Ovary (tissue), 9 donors: ENCODE measurements around the gene MADD. TPM values are rescaled to one million over a fixed set of nuclear protein-coding genes. Genes with fewer than 3 reads are reported as not detected.

Source experiments
- DNase-seq, 5 donors: peaks; one replicate each; pipeline ENCODE4 v3.0.0-alpha.2; 2019 to 2020
- H3K27ac ChIP-seq, 2 donors: fragments of 200-600 bp; one replicate each; pipeline versions ENCODE4 v1.5.1 to v1.8.0; 2019 to 2022
- H3K27me3 ChIP-seq: fragments of 200-600 bp; one replicate; pipeline ENCODE4 v1.8.0; 2022
- H3K36me3 ChIP-seq: fragments of 200-600 bp; sonication (generic); one replicate; pipeline ENCODE4 v1.5.1; 2019
- H3K4me1 ChIP-seq: one replicate; pipeline ENCODE4 v1.8.1; 2013; ENCODE audit warnings: mild to moderate bottlenecking, moderate library complexity; ENCODE audit not compliant: insufficient read depth
- H3K4me3 ChIP-seq: fragments of 200-600 bp; sonication (generic); one replicate; pipeline ENCODE4 v1.5.1; 2017
- H3K9me3 ChIP-seq, 2 donors: fragments of 200-600 bp in 1 of 2; sonication (generic) in 1 of 2; one replicate each; pipeline versions ENCODE4 v1.5.1 to v1.8.1; 2013 to 2019; ENCODE audit warnings: mild to moderate bottlenecking in 1 of 2, moderate library complexity in 1 of 2
- EP300 ChIP-seq: sonication (generic); formaldehyde crosslinking; IDR thresholded peaks from one replicate; pipeline ENCODE4 v1.6.1; 2017; ENCODE audit warnings: antibody characterized with exemption
- POLR2A ChIP-seq: fragments of 450-650 bp; IDR thresholded peaks from one replicate; pipeline ENCODE4 v1.6.1; 2017; ENCODE audit warnings: antibody characterized with exemption, mild to moderate bottlenecking, moderate library complexity
- WGBS, 3 donors: extraction: QIAGEN DNeasy Blood & Tissue Kit in 1 of 3; methylation state at CpG; one replicate each; pipeline versions ENCODE4 v1.1.5 to v1.1.7; 2013 to 2017; 5-methylcytosine and 5-hydroxymethylcytosine counted together
- intact Hi-C, 4 donors: fragments of 100-400 bp; cut with DNase I; formaldehyde crosslinking; loops; one replicate each; pipeline versions ENCODE4 v1.11.0 to v1.15.1; 2022 to 2023
- polyA plus RNA-seq, 2 donors: library from polyadenylated mRNA; stranded (reverse); fragments of 200-250 nt in 1 of 2; fragments of 350-450 nt in 1 of 2; fragmentation: Illumina TruSeq in 1 of 2; extraction: RNeasy Lipid Tissue Mini Kit (QIAGEN cat#74804) in 1 of 2; gene quantifications; one replicate each; pipeline ENCODE4 v1.2.3, GENCODE V29; 2013 to 2014
- total RNA-seq, 7 donors: library from RNA; depleted of rRNA in 2 of 7; stranded (reverse); fragments of >200 nt in 2 of 7; fragmentation: NEBNext Ultra II Directional in 3 of 7; extraction: Animal tissue kit (Norgen Biotek cat#: 25700) in 3 of 7; gene quantifications; one replicate each; pipeline versions ENCODE4 v1.1.0 to v1.2.4, GENCODE V29; 2016 to 2023
- TF ChIP-seq, protein P1 (sequence below), 3 donors: fragments of 450-650 bp in 2 of 3; fragments of 200-600 bp in 1 of 3; IDR thresholded peaks; one replicate each; pipeline versions ENCODE4 v1.5.1 to v1.8.0; 2016 to 2022; ENCODE audit warnings: antibody characterized with exemption in 3 of 3, mild to moderate bottlenecking in 1 of 3
- donor health status: DM: no; HTN: no; CAD: no; lungs with moderate emphysema.
- donor health status: DM: no; HTN: no; CAD: no.
- donor health status: Bipolar disorder and iron deficiency.
- donor health status: DM: yes; HTN: yes; CAD: no.
- donor health status: DM: no; HTN: no; CAD: no.
- donor health status: DM: yes; HTN: yes; CAD: no.

MADD gene
- total and polyA plus RNA-seq, 9 donors: 20.3 to 53.5 (median 35.4) TPM

DNA sequence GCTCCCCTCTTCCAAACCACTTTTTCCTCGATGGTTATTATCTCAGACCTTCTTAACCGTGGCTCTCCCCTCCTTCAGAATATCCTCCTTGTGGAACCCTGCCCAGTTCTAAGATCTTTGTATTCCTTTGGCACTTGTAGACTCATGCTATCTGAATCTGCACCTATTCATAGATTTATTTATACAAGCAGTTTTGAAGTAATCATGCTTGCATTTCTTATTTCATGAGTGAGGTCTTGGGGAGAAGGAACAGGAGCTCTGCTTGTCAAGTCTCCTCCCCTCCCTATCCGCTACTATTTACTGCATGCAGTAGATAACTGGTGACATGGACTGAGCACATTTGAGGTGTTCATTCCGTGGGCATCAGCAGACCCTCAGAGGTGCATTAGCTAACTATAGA lies 5.4 kb upstream of the MADD start:
- 64 to 70% (median 69%) methylated on average over 4 of the region's 4 CpGs for WGBS, 3 donors
- Histone ChIP-seq H3K4me3 (no peak overlapping the region), H3K27ac (no peak overlapping the region), H3K9me3 (no peaks in the 10 kb centered on the region), H3K4me1 (no peaks in the 10 kb centered on the region), H3K36me3 (no peaks in the 10 kb centered on the region), H3K27me3 (no peaks in the 10 kb centered on the region)
- no peak for DNase-seq
- intact Hi-C loops: loop anchor here in 1 of 4 donors (5.0 to 10.0 kb wide), 2 partner anchors 47 to 90 kb away; partner anchors contain the start of gene MYBPC3
- TF ChIP-seq POLR2A (no peak), EP300 (no peak)
- TF ChIP-seq, protein P1, sequence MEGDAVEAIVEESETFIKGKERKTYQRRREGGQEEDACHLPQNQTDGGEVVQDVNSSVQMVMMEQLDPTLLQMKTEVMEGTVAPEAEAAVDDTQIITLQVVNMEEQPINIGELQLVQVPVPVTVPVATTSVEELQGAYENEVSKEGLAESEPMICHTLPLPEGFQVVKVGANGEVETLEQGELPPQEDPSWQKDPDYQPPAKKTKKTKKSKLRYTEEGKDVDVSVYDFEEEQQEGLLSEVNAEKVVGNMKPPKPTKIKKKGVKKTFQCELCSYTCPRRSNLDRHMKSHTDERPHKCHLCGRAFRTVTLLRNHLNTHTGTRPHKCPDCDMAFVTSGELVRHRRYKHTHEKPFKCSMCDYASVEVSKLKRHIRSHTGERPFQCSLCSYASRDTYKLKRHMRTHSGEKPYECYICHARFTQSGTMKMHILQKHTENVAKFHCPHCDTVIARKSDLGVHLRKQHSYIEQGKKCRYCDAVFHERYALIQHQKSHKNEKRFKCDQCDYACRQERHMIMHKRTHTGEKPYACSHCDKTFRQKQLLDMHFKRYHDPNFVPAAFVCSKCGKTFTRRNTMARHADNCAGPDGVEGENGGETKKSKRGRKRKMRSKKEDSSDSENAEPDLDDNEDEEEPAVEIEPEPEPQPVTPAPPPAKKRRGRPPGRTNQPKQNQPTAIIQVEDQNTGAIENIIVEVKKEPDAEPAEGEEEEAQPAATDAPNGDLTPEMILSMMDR (IDR thresholded peaks at IDR 0.05): no peak

DNA sequence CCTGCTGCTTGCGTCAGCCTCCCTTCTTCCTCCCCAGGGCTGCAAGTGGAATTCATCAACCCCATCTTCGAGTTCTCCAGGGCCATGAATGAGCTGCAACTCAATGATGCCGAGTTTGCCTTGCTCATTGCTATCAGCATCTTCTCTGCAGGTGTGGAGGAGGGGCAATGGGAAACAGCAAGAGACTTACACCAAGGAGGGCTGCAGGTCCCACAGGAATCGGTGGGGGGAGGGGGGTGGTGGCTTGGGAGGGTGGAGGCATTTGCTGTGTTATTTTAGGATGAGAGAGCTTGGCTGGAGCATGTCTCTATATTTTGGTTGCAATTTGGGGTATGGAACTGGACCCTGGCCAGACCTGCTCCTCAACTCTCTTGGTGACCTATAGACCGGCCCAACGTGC lies 2.1 kb upstream of the MADD start:
- TF ChIP-seq EP300 (no peak), POLR2A (no peak)
- TF ChIP-seq, protein P1 (IDR thresholded peaks at IDR 0.05): no peak
- Histone ChIP-seq H3K9me3 (no peaks in the 10 kb centered on the region), H3K4me3 (no peak overlapping the region), H3K27ac (no peak overlapping the region), H3K36me3 (no peaks in the 10 kb centered on the region), H3K4me1 (peaks cover 1% of the 10 kb centered on the region), H3K27me3 (no peaks in the 10 kb centered on the region)
- WGBS, 3 donors: 64 to 68% (median 67%) methylated on average over 6 of the region's 6 CpGs
- DNase-seq: no peak
- intact Hi-C loops: loop anchor here in 2 of 4 donors (5.0 to 10.0 kb wide), 2 partner anchors 87 to 91 kb away; partner anchors contain the start of genes ARFGAP2 (in 1 of the 2) and MYBPC3 (in 1 of the 2)

DNA sequence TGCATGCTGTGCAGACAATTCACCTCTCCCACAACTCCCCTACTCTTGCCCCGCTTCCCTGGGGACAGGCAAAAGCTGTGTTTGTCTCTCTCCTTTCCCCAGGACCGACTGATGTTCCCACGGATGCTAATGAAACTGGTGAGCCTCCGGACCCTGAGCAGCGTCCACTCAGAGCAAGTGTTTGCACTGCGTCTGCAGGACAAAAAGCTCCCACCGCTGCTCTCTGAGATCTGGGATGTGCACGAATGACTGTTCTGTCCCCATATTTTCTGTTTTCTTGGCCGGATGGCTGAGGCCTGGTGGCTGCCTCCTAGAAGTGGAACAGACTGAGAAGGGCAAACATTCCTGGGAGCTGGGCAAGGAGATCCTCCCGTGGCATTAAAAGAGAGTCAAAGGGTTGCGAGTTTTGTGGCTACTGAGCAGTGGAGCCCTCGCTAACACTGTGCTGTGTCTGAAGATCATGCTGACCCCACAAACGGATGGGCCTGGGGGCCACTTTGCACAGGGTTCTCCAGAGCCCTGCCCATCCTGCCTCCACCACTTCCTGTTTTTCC lies 1.4 kb upstream of the MADD start:
- intact Hi-C loops: loop anchor here in 2 of 4 donors (5.0 to 10.0 kb wide), 2 partner anchors 86 to 91 kb away; partner anchors contain the start of genes ARFGAP2 (in 1 of the 2) and MYBPC3 (in 1 of the 2)
- 31 to 49% (median 32%) methylated on average over 13 of the region's 13 CpGs for WGBS, 3 donors
- Histone ChIP-seq H3K9me3 (no peaks in the 10 kb centered on the region), H3K4me3 (peak overlapping the region; percentile 88), H3K27ac (peak overlapping the region; percentile 80 to 98), H3K4me1 (peaks cover 1% of the 10 kb centered on the region), H3K36me3 (no peaks in the 10 kb centered on the region), H3K27me3 (no peaks in the 10 kb centered on the region)
- TF ChIP-seq POLR2A (no peak), EP300 (no peak)
- TF ChIP-seq, protein P1 (IDR thresholded peaks at IDR 0.05): no peak
- DNase-seq: no peak

DNA sequence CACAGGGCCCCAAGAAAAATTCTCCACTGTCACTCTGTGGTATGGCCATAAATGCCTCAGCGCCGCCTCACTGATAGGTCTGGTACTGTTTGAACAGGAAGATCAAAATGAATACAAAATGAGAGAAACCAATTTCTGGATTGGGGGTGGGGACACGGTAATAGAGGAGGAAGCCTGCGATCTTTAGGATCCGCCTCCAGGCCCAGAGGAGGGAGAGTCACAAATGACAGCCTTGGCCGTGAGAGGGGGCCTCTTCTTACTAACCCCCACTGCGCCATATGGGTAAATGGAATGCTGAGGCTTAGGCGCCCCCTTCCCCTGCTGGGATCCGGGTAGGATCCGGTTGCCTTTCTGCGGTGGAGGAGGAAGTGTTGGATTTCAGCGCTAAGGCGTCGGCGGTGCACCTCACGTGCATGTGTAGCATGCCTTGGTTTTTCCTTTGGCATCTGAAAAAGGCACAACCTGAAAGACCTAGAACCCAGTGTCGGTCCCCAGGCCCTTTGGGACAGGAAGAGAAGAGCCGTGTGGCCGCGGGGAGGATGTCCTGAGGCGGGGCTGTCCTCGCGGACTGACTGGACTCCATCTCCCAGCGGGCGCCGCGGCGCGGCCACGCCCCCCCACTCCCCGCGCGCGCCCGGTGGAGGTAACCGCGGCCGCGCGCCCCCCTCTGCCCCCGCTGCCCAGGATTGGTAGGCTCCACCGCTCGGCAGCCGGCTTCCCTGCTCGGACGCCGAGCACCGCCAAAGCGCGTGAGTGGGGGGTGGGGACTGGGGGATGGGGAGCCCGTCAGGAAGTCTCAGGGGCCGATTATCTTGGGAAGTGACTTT lies 718 bp upstream of the MADD start:
- Histone ChIP-seq H3K9me3 (no peaks in the 10 kb centered on the region), H3K27ac (peak overlapping the region; percentile 80 to 98), H3K4me3 (peak overlapping the region; percentile 88), H3K27me3 (no peaks in the 10 kb centered on the region), H3K4me1 (peaks cover 1% of the 10 kb centered on the region), H3K36me3 (no peaks in the 10 kb centered on the region)
- intact Hi-C loops: loop anchor here in 2 of 4 donors (5.0 to 10.0 kb wide), 2 partner anchors 86 to 92 kb away; partner anchors contain the start of genes ARFGAP2 (in 1 of the 2) and MYBPC3 (in 1 of the 2)
- DNase-seq: peak; percentile 91 to 94 (median 93)
- TF ChIP-seq, protein P1 (IDR thresholded peaks at IDR 0.05): peak in 2 of 3 donors; percentile 15 to 34
- TF ChIP-seq EP300: no peak
- TF ChIP-seq POLR2A: peak; percentile 34
- WGBS, 3 donors: 0 to 1% (median 1%) methylated on average over 40 to 52 of the region's 52 CpGs
